Measurements from ENCODE around the gene ZNF365.

ZNF365 gene, protein sequence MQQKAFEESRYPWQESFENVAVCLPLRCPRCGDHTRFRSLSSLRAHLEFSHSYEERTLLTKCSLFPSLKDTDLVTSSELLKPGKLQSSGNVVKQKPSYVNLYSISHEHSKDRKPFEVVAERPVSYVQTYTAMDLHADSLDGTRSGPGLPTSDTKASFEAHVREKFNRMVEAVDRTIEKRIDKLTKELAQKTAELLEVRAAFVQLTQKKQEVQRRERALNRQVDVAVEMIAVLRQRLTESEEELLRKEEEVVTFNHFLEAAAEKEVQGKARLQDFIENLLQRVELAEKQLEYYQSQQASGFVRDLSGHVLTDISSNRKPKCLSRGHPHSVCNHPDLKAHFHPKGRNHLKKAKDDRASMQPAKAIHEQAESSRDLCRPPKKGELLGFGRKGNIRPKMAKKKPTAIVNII

DNA sequence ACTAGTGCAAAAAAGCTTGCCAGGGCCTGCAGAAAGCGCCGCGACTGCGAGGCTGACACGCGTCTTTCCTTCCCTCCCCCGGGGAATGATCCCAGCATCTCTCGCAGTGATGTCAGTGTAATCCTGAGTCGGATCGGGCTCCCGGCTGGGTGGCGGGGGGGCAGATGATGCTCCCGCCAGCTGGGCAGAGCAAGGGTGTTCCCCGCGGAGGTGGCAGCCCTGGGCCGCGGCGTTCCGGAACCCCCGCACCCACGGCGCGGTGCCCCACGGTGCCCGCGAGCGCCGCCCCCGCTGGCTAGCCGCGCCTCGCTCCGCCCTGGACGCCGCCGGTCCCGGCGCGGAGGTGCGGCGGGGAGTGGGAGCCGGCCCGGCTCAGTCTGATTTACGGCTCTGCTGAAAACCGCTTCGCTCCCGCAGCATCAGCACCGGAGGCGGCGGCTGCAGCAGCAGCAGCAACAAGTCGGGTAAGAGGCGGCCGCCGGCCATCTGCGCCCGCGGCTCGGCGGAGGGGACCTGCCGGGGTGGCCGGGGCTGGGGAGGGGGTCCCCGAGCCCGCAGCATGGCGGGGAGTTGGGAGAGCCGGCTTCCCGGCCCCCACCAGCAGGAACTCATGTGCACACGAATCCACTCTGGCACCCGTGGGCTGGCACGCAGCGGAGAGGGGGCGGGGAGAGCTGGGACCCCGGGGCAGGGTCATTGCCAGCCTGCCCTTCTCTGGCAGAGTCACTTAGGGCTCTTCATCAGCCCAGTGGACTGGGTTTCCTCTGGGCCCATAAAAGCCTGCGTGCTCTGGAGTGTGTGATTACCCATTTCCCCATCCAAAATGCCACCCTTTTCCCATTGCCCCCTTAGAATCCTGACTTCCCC lies at the start of gene ZNF365:
Gene ZNF365 (plus strand): TSS at position 375 of the 867 bp plus-strand sequence. CDS start 1,825 bp downstream, outside the sequence.
- Histone ChIP-seq H3K4me1 (ENCODE audit: control insufficient read depth, insufficient read depth, low read length) (no peaks in the 10 kb centered on the region), H3K4me3 (ENCODE audit: low read depth, low read length) (peak within 1 kb of the TSS; percentile 69)

GRCh38 chr10:62326176-62326575 lies 48.0 kb upstream of the ZNF365 start:
- H3K9ac ChIP-seq (ENCODE audit: low read depth, low read length) = no peak overlapping the region
- H3K9me3 ChIP-seq (ENCODE audit: control insufficient read depth, insufficient read depth, low read length) = no peaks in the 10 kb centered on the region
- H3K36me3 ChIP-seq (ENCODE audit: control insufficient read depth, insufficient read depth, low read length) = no peaks in the 10 kb centered on the region
- no peaks in the 10 kb centered on the region for H3K27me3 ChIP-seq (ENCODE audit: control insufficient read depth, insufficient read depth, low read length)
- no peaks in the 10 kb centered on the region for H3K4me1 ChIP-seq (ENCODE audit: control insufficient read depth, insufficient read depth, low read length)
- H3K4me3 ChIP-seq (ENCODE audit: low read depth, low read length) = no peak overlapping the region
- no peak overlapping the region for H3K27ac ChIP-seq (ENCODE audit: low read depth, low read length)

More for the DNA sequence above, at the start of gene ZNF365:
- no peak within 1 kb of the TSS for H3K9ac ChIP-seq (ENCODE audit: low read depth, low read length)
- H3K36me3 ChIP-seq (ENCODE audit: control insufficient read depth, insufficient read depth, low read length) = no peaks in the 10 kb centered on the region
- no peak within 1 kb of the TSS for H3K27ac ChIP-seq (ENCODE audit: low read depth, low read length)
- peaks cover 37% of the 10 kb centered on the region for H3K27me3 ChIP-seq (ENCODE audit: control insufficient read depth, insufficient read depth, low read length)
- 0 out of 2 replicates have a peak, but pooled peaks cover 3% of the 10 kb centered on the region for H3K9me3 ChIP-seq (ENCODE audit: control insufficient read depth, insufficient read depth, low read length)

DNA sequence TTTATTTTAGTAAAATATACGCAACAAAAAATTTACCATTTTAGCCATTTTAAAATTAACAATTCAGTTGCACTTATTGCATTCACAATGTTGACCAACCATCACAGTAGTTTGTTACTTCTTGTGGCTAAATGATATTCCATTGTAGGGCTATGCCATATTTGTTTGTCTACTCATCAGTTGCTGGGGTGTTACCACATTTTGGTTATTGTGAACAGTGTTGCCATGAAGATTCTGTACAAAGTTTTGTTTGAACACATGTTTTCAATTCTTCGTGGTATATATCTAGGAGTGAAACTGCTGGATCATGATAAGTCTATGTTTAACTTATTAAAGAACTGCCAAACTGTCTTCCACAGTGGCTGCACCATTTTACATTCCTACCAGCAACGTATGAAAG lies 46.3 kb upstream of the ZNF365 start:
- H3K4me3 ChIP-seq (ENCODE audit: low read depth, low read length) = no peak overlapping the region
- no peaks in the 10 kb centered on the region for H3K27me3 ChIP-seq (ENCODE audit: control insufficient read depth, insufficient read depth, low read length)
- no peaks in the 10 kb centered on the region for H3K4me1 ChIP-seq (ENCODE audit: control insufficient read depth, insufficient read depth, low read length)
- no peak overlapping the region for H3K27ac ChIP-seq (ENCODE audit: low read depth, low read length)
- H3K9me3 ChIP-seq (ENCODE audit: control insufficient read depth, insufficient read depth, low read length) = peaks cover 5% of the 10 kb centered on the region
- H3K9ac ChIP-seq (ENCODE audit: low read depth, low read length) = no peak overlapping the region
- H3K36me3 ChIP-seq (ENCODE audit: control insufficient read depth, insufficient read depth, low read length) = no peaks in the 10 kb centered on the region

GRCh38 chr10:62330213-62330612 lies 44.0 kb upstream of the ZNF365 start:
- H3K27ac ChIP-seq (ENCODE audit: low read depth, low read length) = no peak overlapping the region

DNA sequence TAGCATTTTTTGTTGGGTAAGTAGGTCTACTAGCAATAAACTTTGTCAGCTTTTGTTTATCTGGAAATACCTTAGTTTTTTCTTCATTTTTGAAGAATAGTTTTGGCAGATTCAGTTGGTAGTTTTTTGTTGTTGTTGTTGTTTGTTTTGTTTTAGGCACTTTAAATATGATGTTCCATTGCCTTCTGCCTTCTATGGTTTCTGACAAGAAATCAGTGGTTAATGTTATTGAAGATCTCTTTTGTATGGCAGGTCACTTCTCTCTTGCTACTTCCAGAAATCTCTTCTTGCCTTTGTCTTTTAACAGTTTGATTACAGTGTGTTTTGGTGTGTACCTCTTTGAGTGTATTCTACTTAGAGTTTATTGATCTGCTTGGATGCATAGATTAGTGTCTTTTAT lies 41.8 kb upstream of the ZNF365 start:
- no peak overlapping the region for H3K27ac ChIP-seq (ENCODE audit: low read depth, low read length)
- peaks cover 22% of the 10 kb centered on the region for H3K9me3 ChIP-seq (ENCODE audit: control insufficient read depth, insufficient read depth, low read length)
- H3K27me3 ChIP-seq (ENCODE audit: control insufficient read depth, insufficient read depth, low read length) = no peaks in the 10 kb centered on the region
- no peak overlapping the region for H3K9ac ChIP-seq (ENCODE audit: low read depth, low read length)
- H3K4me3 ChIP-seq (ENCODE audit: low read depth, low read length) = no peak overlapping the region
- no peaks in the 10 kb centered on the region for H3K4me1 ChIP-seq (ENCODE audit: control insufficient read depth, insufficient read depth, low read length)
- no peaks in the 10 kb centered on the region for H3K36me3 ChIP-seq (ENCODE audit: control insufficient read depth, insufficient read depth, low read length)

More at GRCh38 chr10:62330213-62330612, 44.0 kb upstream of the ZNF365 start:
- Histone ChIP-seq H3K36me3 (ENCODE audit: control insufficient read depth, insufficient read depth, low read length) (no peaks in the 10 kb centered on the region), H3K4me3 (ENCODE audit: low read depth, low read length) (no peak overlapping the region), H3K9me3 (ENCODE audit: control insufficient read depth, insufficient read depth, low read length) (peaks cover 12% of the 10 kb centered on the region), H3K27me3 (ENCODE audit: control insufficient read depth, insufficient read depth, low read length) (no peaks in the 10 kb centered on the region), H3K9ac (ENCODE audit: low read depth, low read length) (no peak overlapping the region), H3K4me1 (ENCODE audit: control insufficient read depth, insufficient read depth, low read length) (no peaks in the 10 kb centered on the region)

GRCh38 chr10:62333135-62333889 lies 40.9 kb upstream of the ZNF365 start:
- H3K9ac ChIP-seq (ENCODE audit: low read depth, low read length) = no peak overlapping the region
- no peaks in the 10 kb centered on the region for H3K36me3 ChIP-seq (ENCODE audit: control insufficient read depth, insufficient read depth, low read length)
- H3K27me3 ChIP-seq (ENCODE audit: control insufficient read depth, insufficient read depth, low read length) = no peaks in the 10 kb centered on the region
- H3K4me3 ChIP-seq (ENCODE audit: low read depth, low read length) = no peak overlapping the region
- H3K4me1 ChIP-seq (ENCODE audit: control insufficient read depth, insufficient read depth, low read length) = no peaks in the 10 kb centered on the region
- H3K9me3 ChIP-seq (ENCODE audit: control insufficient read depth, insufficient read depth, low read length) = peaks cover 22% of the 10 kb centered on the region
- H3K27ac ChIP-seq (ENCODE audit: low read depth, low read length) = no peak overlapping the region

- H3K9ac ChIP-seq (ENCODE audit: low read depth, low read length) = no peak overlapping the region
- H3K4me3 ChIP-seq (ENCODE audit: low read depth, low read length) = no peak overlapping the region
- peaks cover 27% of the 10 kb centered on the region for H3K9me3 ChIP-seq (ENCODE audit: control insufficient read depth, insufficient read depth, low read length)
- H3K36me3 ChIP-seq (ENCODE audit: control insufficient read depth, insufficient read depth, low read length) = no peaks in the 10 kb centered on the region
- H3K27ac ChIP-seq (ENCODE audit: low read depth, low read length) = no peak overlapping the region
- no peaks in the 10 kb centered on the region for H3K4me1 ChIP-seq (ENCODE audit: control insufficient read depth, insufficient read depth, low read length)
- H3K27me3 ChIP-seq (ENCODE audit: control insufficient read depth, insufficient read depth, low read length) = no peaks in the 10 kb centered on the region
Observed at GRCh38 chr10:62333988-62334682, 40.0 kb upstream of the ZNF365 start.

GRCh38 chr10:62335326-62335725 lies 38.8 kb upstream of the ZNF365 start:
- H3K4me3 ChIP-seq (ENCODE audit: low read depth, low read length) = no peak overlapping the region
- H3K4me1 ChIP-seq (ENCODE audit: control insufficient read depth, insufficient read depth, low read length) = no peaks in the 10 kb centered on the region
- H3K9ac ChIP-seq (ENCODE audit: low read depth, low read length) = no peak overlapping the region
- H3K36me3 ChIP-seq (ENCODE audit: control insufficient read depth, insufficient read depth, low read length) = no peaks in the 10 kb centered on the region
- no peaks in the 10 kb centered on the region for H3K27me3 ChIP-seq (ENCODE audit: control insufficient read depth, insufficient read depth, low read length)
- H3K27ac ChIP-seq (ENCODE audit: low read depth, low read length) = no peak overlapping the region
- peaks cover 35% of the 10 kb centered on the region for H3K9me3 ChIP-seq (ENCODE audit: control insufficient read depth, insufficient read depth, low read length)

DNA sequence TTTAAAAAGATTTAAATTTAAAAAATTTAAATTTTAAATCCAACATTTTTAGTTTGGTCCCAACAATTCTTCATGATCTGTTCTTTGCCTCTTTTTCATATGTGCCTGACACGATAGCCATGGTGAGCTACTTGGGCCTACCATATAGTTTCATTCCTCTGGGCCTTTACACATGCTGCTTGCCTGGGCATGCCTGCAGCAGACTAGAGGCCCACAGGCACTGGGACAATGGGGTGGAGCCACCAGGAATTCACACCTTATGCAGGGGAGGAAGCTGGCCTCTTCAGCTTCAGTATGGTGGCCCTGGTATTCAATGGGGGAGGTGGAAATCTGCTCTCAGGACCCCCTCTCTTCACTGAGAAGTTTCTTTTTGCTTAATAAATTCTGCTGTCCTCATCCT lies 37.8 kb upstream of the ZNF365 start:
- H3K36me3 ChIP-seq (ENCODE audit: control insufficient read depth, insufficient read depth, low read length) = no peaks in the 10 kb centered on the region
- H3K9me3 ChIP-seq (ENCODE audit: control insufficient read depth, insufficient read depth, low read length) = peaks cover 44% of the 10 kb centered on the region
- no peaks in the 10 kb centered on the region for H3K27me3 ChIP-seq (ENCODE audit: control insufficient read depth, insufficient read depth, low read length)
- no peak overlapping the region for H3K27ac ChIP-seq (ENCODE audit: low read depth, low read length)
- H3K4me3 ChIP-seq (ENCODE audit: low read depth, low read length) = no peak overlapping the region
- H3K4me1 ChIP-seq (ENCODE audit: control insufficient read depth, insufficient read depth, low read length) = no peaks in the 10 kb centered on the region
- no peak overlapping the region for H3K9ac ChIP-seq (ENCODE audit: low read depth, low read length)

DNA sequence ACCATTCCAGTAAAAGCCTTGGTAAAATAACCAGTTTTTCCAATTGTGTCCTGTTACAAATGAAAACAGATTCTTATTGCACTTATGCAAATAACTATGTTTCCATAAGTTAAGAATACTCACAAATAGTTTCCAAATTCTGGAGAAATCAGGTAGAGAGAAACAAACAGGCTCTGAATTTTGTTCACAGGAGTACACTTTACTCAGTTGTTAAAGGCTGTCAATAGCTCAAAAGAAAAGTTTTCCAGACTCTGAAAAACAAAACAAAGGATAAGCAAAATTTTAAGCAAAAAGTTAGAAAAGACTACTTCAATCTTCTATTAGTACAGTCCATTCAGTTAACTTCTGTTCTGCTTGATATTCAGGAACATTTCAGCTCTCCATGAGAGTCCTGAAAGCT lies 32.8 kb upstream of the ZNF365 start:
- no peaks in the 10 kb centered on the region for H3K27me3 ChIP-seq (ENCODE audit: control insufficient read depth, insufficient read depth, low read length)
- H3K36me3 ChIP-seq (ENCODE audit: control insufficient read depth, insufficient read depth, low read length) = no peaks in the 10 kb centered on the region
- H3K4me3 ChIP-seq (ENCODE audit: low read depth, low read length) = no peak overlapping the region
- H3K27ac ChIP-seq (ENCODE audit: low read depth, low read length) = no peak overlapping the region
- no peak overlapping the region for H3K9ac ChIP-seq (ENCODE audit: low read depth, low read length)
- peaks cover 69% of the 10 kb centered on the region for H3K9me3 ChIP-seq (ENCODE audit: control insufficient read depth, insufficient read depth, low read length)
- no peaks in the 10 kb centered on the region for H3K4me1 ChIP-seq (ENCODE audit: control insufficient read depth, insufficient read depth, low read length)
